Amygdala (tissue), 56 donors: ENCODE data around the gene C10orf95.

Experiments used
- DNase-seq, 56 donors: peaks; one replicate each; lab custom pipeline; 2025; lab: John Stamatoyannopoulos, UW

The C10orf95 gene

GRCh38 chr10:102435529-102436233, 15.7 kb downstream of the C10orf95 start:
- peak in 1 of 56 donors; percentile 19 for DNase-seq

- no peak for DNase-seq
These were observed 16.2 kb downstream of the C10orf95 start for GRCh38 chr10:102435133-102435497.

GRCh38 chr10:102434394-102435132, 16.8 kb downstream of the C10orf95 start:
- no peak for DNase-seq

GRCh38 chr10:102433619-102434046, 17.7 kb downstream of the C10orf95 start:
- DNase-seq = no peak

GRCh38 chr10:102432162-102432950, 19.0 kb downstream of the C10orf95 start, which contains the start of gene CUEDC2:
CUEDC2 (minus strand) TSS chr10:102432574; CDS start chr10:102425188, 7,386 bp downstream.
- peak; percentile 67 to 97 (median 92) for DNase-seq

- DNase-seq = no peak
These were observed 19.8 kb downstream of the C10orf95 start for GRCh38 chr10:102431452-102432124.

GRCh38 chr10:102429468-102429867, 21.9 kb downstream of the C10orf95 start:
- no peak for DNase-seq

- DNase-seq = no peak
These were observed 24.5 kb downstream of the C10orf95 start for GRCh38 chr10:102426803-102427287.

GRCh38 chr10:102425444-102425843, 25.9 kb downstream of the C10orf95 start:
- no peak for DNase-seq

- DNase-seq = no peak
These were observed 26.4 kb downstream of the C10orf95 start for GRCh38 chr10:102424916-102425315.

- no peak for DNase-seq
These were observed 27.2 kb downstream of the C10orf95 start for GRCh38 chr10:102424145-102424544.

GRCh38 chr10:102423372-102423968, 27.9 kb downstream of the C10orf95 start:
- no peak for DNase-seq

GRCh38 chr10:102422545-102423129, 28.7 kb downstream of the C10orf95 start:
- DNase-seq = peak in 44 of 56 donors; percentile 12 to 78 (median 46)

GRCh38 chr10:102421757-102422512, 29.4 kb downstream of the C10orf95 start:
- peak in 2 of 56 donors; percentile 29 to 56 for DNase-seq

GRCh38 chr10:102421507-102421756, 29.9 kb downstream of the C10orf95 start:
- DNase-seq = peak in 1 of 56 donors; percentile 54

- DNase-seq = peak; percentile 73 to 98 (median 92)
These were observed 30.4 kb downstream of the C10orf95 start, which contains the start of gene FBXL15 for GRCh38 chr10:102420714-102421506. FBXL15 (plus strand) TSS chr10:102420836; CDS start chr10:102421130, 294 bp downstream.

- no peak for DNase-seq
These were observed 31.1 kb downstream of the C10orf95 start for GRCh38 chr10:102420181-102420713.
